Smooth muscle cell (in vitro differentiated cells): Measurements from ENCODE around the gene SEMA3F. TPM values are rescaled to one million over a fixed set of nuclear protein-coding genes. Genes with fewer than 3 reads are reported as not detected.

ENCODE experiments used
- DNase-seq: peaks from one replicate; lab custom pipeline; 2025; ENCODE audit not compliant: unreplicated experiment; lab: John Stamatoyannopoulos, UW
- H2AFZ ChIP-seq: fragments of 200-600 bp; sonication (generic); 2 replicates; pipeline ENCODE4 v1.6.0; 2016; ENCODE audit warnings: antibody characterized with exemption, low read depth, mild to moderate bottlenecking
- H3F3A ChIP-seq: fragments of 200-600 bp; sonication (generic); 2 replicates; pipeline ENCODE4 v1.6.0; 2017; ENCODE audit warnings: antibody characterized with exemption, low read depth
- H3K27ac ChIP-seq: fragments of 200-600 bp; sonication (generic); 2 replicates; pipeline ENCODE4 v1.5.1; 2016; ENCODE audit warnings: low read depth, mild to moderate bottlenecking
- H3K27me3 ChIP-seq: fragments of 200-600 bp; sonication (generic); 2 replicates; pipeline ENCODE4 v1.6.1; 2016; ENCODE audit warnings: low read depth, mild to moderate bottlenecking
- H3K36me3 ChIP-seq: fragments of 200-600 bp; sonication (generic); 2 replicates; pipeline ENCODE4 v1.5.1; 2016; ENCODE audit warnings: low read depth
- H3K4me1 ChIP-seq: fragments of 200-600 bp; sonication (generic); 2 replicates; pipeline ENCODE4 v1.5.1; 2016; ENCODE audit warnings: low read depth
- H3K4me2 ChIP-seq: fragments of 200-600 bp; sonication (generic); 2 replicates; pipeline ENCODE4 v1.6.0; 2016; ENCODE audit warnings: mild to moderate bottlenecking
- H3K4me3 ChIP-seq: fragments of 200-600 bp; sonication (generic); 2 replicates; pipeline ENCODE4 v1.5.1; 2016; ENCODE audit warnings: mild to moderate bottlenecking
- H3K79me2 ChIP-seq: fragments of 200-600 bp; sonication (generic); 2 replicates; pipeline ENCODE4 v1.6.0; 2016; ENCODE audit warnings: low read depth, mild to moderate bottlenecking
- H3K9ac ChIP-seq: fragments of 200-600 bp; sonication (generic); 2 replicates; pipeline ENCODE4 v1.6.0; 2016; ENCODE audit warnings: low read depth
- H3K9me3 ChIP-seq: fragments of 200-600 bp; sonication (generic); replicated peaks from 2 replicates; pipeline ENCODE4 v1.5.1; 2016; ENCODE audit warnings: low read depth
- H4K20me1 ChIP-seq: fragments of 200-600 bp; sonication (generic); 2 replicates; pipeline ENCODE4 v1.6.0; 2016; ENCODE audit warnings: low read depth
- CTCF ChIP-seq: fragments of 200-600 bp; sonication (generic); IDR thresholded peaks from 2 replicates; pipeline ENCODE4 v1.5.1; 2017; ENCODE audit warnings: borderline replicate concordance, mild to moderate bottlenecking, antibody characterized with exemption; ENCODE audit not compliant: insufficient read depth, poor library complexity, severe bottlenecking
- WGBS: methylation state at CpG from one replicate; pipeline ENCODE4 v1.1.7; 2016; ENCODE audit warnings: low lambda C conversion rate; 5-methylcytosine and 5-hydroxymethylcytosine counted together
- polyA plus RNA-seq: library from polyadenylated mRNA; unstranded; fragments of >200 nt; fragmentation: Nextera tagmentation; extraction: Ambion mirVana; gene quantifications from 2 replicates; pipeline ENCODE4 v1.2.1, GENCODE V29; 2016
- total RNA-seq: library from RNA; depleted of rRNA; stranded (reverse); fragments of >200 nt; gene quantifications from 2 replicates; pipeline ENCODE4 v1.2.3, GENCODE V29; 2014

Gene SEMA3F
- total and polyA plus RNA-seq, 2 experiments from 2014 or later: 9.2 to 16.9 TPM

DNA sequence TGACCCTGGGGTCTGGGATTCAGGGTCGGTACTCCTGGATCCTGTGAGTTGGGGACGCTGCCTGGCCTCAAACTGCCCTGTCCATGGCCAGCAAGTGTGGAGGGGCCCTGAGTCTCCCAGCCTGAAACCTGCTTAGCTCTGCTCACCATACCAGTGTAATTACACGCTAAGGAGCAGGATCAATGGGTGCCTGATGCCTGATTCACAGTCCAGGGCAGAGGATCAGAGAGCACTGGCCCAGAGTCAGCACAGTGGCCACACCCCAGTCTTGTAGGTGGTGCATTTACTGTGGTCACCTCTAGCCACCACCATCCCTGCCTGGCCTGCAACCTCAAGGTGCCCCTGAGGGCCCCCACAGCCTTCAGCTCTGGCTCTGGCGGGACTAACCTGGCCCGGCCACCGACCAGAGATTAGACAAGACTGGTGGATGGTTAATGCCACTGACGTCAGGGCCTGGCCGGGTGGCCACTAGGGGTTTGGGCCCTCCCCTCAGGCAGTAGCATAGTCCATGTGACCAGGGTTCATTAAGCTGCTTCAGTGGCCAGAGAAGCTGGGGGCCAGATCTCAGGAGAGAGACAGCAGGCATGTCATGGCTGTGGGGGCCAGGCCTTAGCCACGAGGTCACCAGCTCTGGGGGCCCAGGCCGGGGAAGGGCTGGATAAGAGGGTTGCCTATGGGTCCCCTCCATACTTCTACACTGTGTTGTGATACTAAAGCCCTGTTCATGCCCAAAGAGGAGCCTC, 46.6 kb downstream of the SEMA3F start:
- Histone ChIP-seq H4K20me1 (no peaks in the 10 kb centered on the region), H3K4me3 (no peak overlapping the region), H3K36me3 (no peaks in the 10 kb centered on the region), H3K9me3 (no peaks in the 10 kb centered on the region), H3K79me2 (no peaks in the 10 kb centered on the region), H3K27ac (no peak overlapping the region), H3K27me3 (peaks cover 13% of the 10 kb centered on the region), H3K4me1 (peaks cover 19% of the 10 kb centered on the region), H3F3A (no peaks in the 10 kb centered on the region), H3K4me2 (peak overlapping the region; percentile 48), H2AFZ (no peak overlapping the region), H3K9ac (no peak overlapping the region)
- WGBS: 57% methylated on average over 10 of the region's 10 CpGs
- no peak for DNase-seq
- TF ChIP-seq CTCF: no peak

GRCh38 chr3:50202353-50203112, 47.4 kb downstream of the SEMA3F start:
- Histone ChIP-seq H3K36me3 (no peaks in the 10 kb centered on the region), H3K27me3 (peaks cover 13% of the 10 kb centered on the region), H3K4me1 (peaks cover 19% of the 10 kb centered on the region), H3K27ac (no peak overlapping the region), H4K20me1 (no peaks in the 10 kb centered on the region), H3K79me2 (no peaks in the 10 kb centered on the region), H3K9ac (no peak overlapping the region), H3K9me3 (no peaks in the 10 kb centered on the region), H2AFZ (no peak overlapping the region), H3K4me3 (no peak overlapping the region), H3K4me2 (no peak overlapping the region), H3F3A (no peaks in the 10 kb centered on the region)
- DNase-seq: no peak
- WGBS: 80% methylated on average over 16 of the region's 16 CpGs
- no peak for TF ChIP-seq CTCF

DNA sequence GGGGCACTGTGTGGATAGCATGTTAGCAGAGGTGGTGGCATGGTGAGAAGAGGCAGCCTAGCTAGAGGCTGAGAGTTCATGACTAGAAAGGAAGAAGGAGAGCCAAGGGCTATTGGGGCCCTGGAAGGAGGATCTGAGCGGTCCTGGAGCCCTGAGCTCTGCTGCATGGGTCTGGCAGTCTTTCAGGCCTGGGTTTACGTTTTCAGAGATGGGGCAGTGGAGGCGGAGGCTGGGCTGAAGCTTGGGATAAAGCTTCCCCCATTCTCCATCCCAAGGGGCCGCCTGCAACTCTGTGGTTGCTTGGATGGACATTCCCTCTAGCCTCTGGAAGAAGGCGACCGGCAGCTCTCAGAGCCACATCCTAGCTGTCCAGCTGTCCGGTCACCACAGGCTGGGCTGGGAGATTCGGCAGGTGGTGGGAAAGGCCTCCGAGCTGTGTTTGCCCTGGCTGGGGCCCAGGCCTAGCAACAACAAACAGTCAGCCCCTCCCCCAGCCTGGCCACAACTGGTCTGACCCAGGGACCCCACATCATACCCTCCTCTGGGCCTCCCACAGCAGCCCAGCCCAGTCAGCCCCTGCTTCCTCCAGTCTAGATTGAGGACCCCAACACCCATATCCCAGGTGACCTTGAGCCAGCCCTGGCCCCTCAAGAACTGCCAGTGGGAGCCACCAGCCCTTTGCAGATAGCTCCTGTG, 48.1 kb downstream of the SEMA3F start:
- Histone ChIP-seq H3K4me3 (no peak overlapping the region), H3K9me3 (no peaks in the 10 kb centered on the region), H3K36me3 (no peaks in the 10 kb centered on the region), H3K4me1 (peaks cover 19% of the 10 kb centered on the region), H3K4me2 (no peak overlapping the region), H2AFZ (no peak overlapping the region), H3K79me2 (no peaks in the 10 kb centered on the region), H3F3A (no peaks in the 10 kb centered on the region), H3K27me3 (peaks cover 13% of the 10 kb centered on the region), H3K9ac (no peak overlapping the region), H3K27ac (no peak overlapping the region), H4K20me1 (no peaks in the 10 kb centered on the region)
- TF ChIP-seq CTCF: no peak
- no peak for DNase-seq
- WGBS: 84% methylated on average over 9 of the region's 9 CpGs
